Caco-2 (cell line): ENCODE results near the gene KANSL3. TPM values are rescaled to one million over a fixed set of nuclear protein-coding genes. Genes with fewer than 3 reads are reported as not detected.

Experiments
- BruUV-seq: library from RNA; stranded (reverse); fragments of 400-500 nt; replicated peaks from 2 replicates; lab custom pipeline; 2021; lab: Mats Ljungman, UMichigan
- CTCF ChIA-PET: fragments of 300-600 bp; sonication (Branson Sonifier 250); formaldehyde crosslinking; loops from one replicate; lab custom pipeline; 2022; ENCODE audit warnings: antibody characterized with exemption; lab: Charles Lee
- POLR2A ChIA-PET: fragments of 300-600 bp; sonication (Branson Sonifier 250); formaldehyde crosslinking; loops from one replicate; lab custom pipeline; 2022; ENCODE audit warnings: antibody characterized with exemption; lab: Charles Lee
- DNase-seq, 2 experiments: peaks; one replicate each; pipeline versions ENCODE4 v3.0.0 to v3.0.0-alpha.2; 2020 to 2022
- H3K27me3 ChIP-seq: replicated peaks from 2 replicates; pipeline ENCODE4 v1.6.0; 2011; ENCODE audit warnings: low read length; ENCODE audit not compliant: control insufficient read depth, insufficient read depth
- H3K36me3 ChIP-seq: 2 replicates; pipeline ENCODE4 v1.5.1; 2011; ENCODE audit warnings: low read length; ENCODE audit not compliant: control insufficient read depth, insufficient read depth
- H3K4me1 ChIP-seq: fragments of 250-450 bp; sonication (Bioruptor Pico); 2 replicates; pipeline ENCODE4 v1.5.1; 2020; ENCODE audit warnings: mild to moderate bottlenecking
- H3K4me3 ChIP-seq: 2 replicates; pipeline ENCODE4 v1.5.1; 2011; ENCODE audit warnings: low read depth, mild to moderate bottlenecking, control low read depth, low read length
- H3K9me3 ChIP-seq: fragments of 250-450 bp; sonication (Bioruptor Pico); 2 replicates; pipeline ENCODE4 v1.5.1; 2020; ENCODE audit warnings: mild to moderate bottlenecking, moderate library complexity
- H3K27ac Mint-ChIP-seq: one replicate; pipeline ENCODE4 v1.8.0; 2022; ENCODE audit warnings: mixed read lengths; ENCODE audit not compliant: unreplicated experiment
- H3K27me3 Mint-ChIP-seq: one replicate; pipeline ENCODE4 v1.8.0; 2022; ENCODE audit warnings: mixed read lengths; ENCODE audit not compliant: insufficient read depth, unreplicated experiment
- H3K36me3 Mint-ChIP-seq: one replicate; pipeline ENCODE4 v1.8.0; 2022; ENCODE audit warnings: mild to moderate bottlenecking, mixed read lengths; ENCODE audit not compliant: insufficient read depth, unreplicated experiment
- H3K4me1 Mint-ChIP-seq: one replicate; pipeline ENCODE4 v1.8.0; 2022; ENCODE audit warnings: low read depth, mixed read lengths; ENCODE audit not compliant: unreplicated experiment
- H3K4me3 Mint-ChIP-seq: one replicate; pipeline ENCODE4 v1.8.0; 2022; ENCODE audit warnings: mild to moderate bottlenecking, moderate library complexity, mixed read lengths; ENCODE audit not compliant: unreplicated experiment
- H3K9me3 Mint-ChIP-seq: one replicate; pipeline ENCODE4 v1.8.0; 2022; ENCODE audit warnings: mixed read lengths; ENCODE audit not compliant: unreplicated experiment
- intact Hi-C: fragments of 100-400 bp; cut with micrococcal nuclease; formaldehyde crosslinking; loops from one replicate; pipeline ENCODE4 v1.10.0; 2022; ENCODE audit not compliant: unreplicated experiment
- total RNA-seq: library from RNA; stranded (reverse); gene quantifications from 2 replicates; pipeline ENCODE4 v1.2.3, GENCODE V29; 2022
- TF ChIP-seq, protein P1 (sequence below), 2 experiments: fragments of 200-600 bp in 1 of 2; IDR thresholded peaks; 1 replicate in 1 of 2; 2 replicates in 1 of 2; pipeline versions ENCODE4 v1.5.1 to v1.8.0; 2011 to 2022; ENCODE audit warnings: antibody characterized with exemption in 1 of 2, control low read depth in 1 of 2, inconsistent platforms in 1 of 2, low read depth in 1 of 2, low read length in 1 of 2, mild to moderate bottlenecking in 1 of 2, moderate library complexity in 1 of 2; ENCODE audit not compliant: insufficient read depth in 1 of 2, severe bottlenecking in 1 of 2, unreplicated experiment in 1 of 2

KANSL3 gene
- total RNA-seq, 1 experiment from 2014 or later = 48.6 TPM

DNA sequence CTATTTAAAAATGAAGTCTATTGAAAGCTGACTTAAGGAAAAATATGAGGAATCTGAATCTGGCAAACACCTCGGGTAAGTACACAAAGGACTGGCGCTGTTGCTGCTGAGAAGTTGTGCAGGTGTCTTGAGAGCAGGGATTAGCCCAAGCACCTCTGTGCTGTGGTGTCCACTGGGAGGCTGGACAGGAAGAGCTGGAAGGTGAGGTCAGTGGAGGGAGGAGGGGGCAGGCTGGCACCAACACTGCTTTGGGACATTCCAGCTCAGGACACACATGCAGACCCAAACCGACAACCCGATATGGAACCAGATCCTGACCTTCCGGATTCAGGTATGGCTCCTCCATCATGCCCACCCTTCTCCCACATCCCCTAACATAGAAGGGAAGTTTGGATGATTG, 25.1 kb upstream of the KANSL3 start:
- H3K4me1 ChIP-seq = no peaks in the 10 kb centered on the region
- H3K9me3 ChIP-seq = peaks cover 3% of the 10 kb centered on the region; the same call in 1 of the 2 replicates
- no peaks in the 10 kb centered on the region for H3K27me3 ChIP-seq
- H3K4me3 Mint-ChIP-seq = no peak overlapping the region
- ChIA-PET POLR2A (no interaction called here), CTCF (no interaction called here)
- no peak overlapping the region for H3K27ac Mint-ChIP-seq
- no peaks in the 10 kb centered on the region for H3K36me3 Mint-ChIP-seq
- no TSS peak for BruUV-seq
- H3K36me3 ChIP-seq = no peaks in the 10 kb centered on the region
- no peaks in the 10 kb centered on the region for H3K9me3 Mint-ChIP-seq
- TF ChIP-seq, protein P1, sequence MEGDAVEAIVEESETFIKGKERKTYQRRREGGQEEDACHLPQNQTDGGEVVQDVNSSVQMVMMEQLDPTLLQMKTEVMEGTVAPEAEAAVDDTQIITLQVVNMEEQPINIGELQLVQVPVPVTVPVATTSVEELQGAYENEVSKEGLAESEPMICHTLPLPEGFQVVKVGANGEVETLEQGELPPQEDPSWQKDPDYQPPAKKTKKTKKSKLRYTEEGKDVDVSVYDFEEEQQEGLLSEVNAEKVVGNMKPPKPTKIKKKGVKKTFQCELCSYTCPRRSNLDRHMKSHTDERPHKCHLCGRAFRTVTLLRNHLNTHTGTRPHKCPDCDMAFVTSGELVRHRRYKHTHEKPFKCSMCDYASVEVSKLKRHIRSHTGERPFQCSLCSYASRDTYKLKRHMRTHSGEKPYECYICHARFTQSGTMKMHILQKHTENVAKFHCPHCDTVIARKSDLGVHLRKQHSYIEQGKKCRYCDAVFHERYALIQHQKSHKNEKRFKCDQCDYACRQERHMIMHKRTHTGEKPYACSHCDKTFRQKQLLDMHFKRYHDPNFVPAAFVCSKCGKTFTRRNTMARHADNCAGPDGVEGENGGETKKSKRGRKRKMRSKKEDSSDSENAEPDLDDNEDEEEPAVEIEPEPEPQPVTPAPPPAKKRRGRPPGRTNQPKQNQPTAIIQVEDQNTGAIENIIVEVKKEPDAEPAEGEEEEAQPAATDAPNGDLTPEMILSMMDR (IDR thresholded peaks at IDR 0.05; ENCODE audit: insufficient read depth in 1 of 2, low read depth in 1 of 2, low read length in 1 of 2, severe bottlenecking in 1 of 2, unreplicated experiment in 1 of 2) = no peak
- intact Hi-C loops = no loop called here
- no peak overlapping the region for H3K4me3 ChIP-seq
- peak in 1 of 2 experiments; percentile 15 for DNase-seq
- no peaks in the 10 kb centered on the region for H3K27me3 Mint-ChIP-seq
- H3K4me1 Mint-ChIP-seq = peaks cover 7% of the 10 kb centered on the region

DNA sequence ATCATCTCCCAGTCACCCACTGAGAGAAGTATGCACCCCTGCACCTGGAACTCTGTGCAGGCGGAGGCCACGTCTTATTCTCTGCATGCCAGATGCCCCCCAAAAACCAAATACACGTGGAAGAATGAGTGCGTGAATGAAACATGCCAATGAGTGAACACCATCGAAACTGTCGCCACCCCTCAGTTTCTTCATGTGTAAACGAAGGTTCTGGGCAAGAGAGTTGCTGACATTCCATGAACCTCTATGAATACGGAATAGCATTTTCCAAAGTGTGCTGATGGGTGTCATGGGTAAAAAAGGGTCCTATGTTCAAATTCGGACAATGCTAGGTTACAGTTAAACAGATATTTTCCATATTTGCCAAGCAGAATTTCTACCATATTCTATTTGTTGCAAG, 24.2 kb upstream of the KANSL3 start:
- CTCF ChIA-PET = no interaction called here

DNA sequence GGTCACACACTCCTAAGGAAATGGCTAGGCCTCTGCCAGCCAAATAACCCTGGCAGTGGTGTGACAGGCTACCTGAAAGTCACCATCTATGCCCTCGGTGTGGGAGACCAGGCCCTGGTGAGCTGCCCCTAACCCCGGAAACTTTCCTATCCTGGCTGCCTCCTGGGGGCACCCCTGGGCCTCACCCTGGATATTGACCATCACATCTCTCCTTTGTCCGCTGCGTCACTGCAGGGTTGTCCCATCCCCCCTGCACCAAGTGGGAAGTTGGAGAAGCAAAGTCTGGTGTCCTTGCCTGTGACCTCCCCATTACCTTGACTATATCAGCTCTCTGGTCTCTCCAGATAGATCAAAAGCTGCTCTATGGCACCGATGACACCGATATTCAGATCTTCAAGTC, 23.2 kb upstream of the KANSL3 start:
- intact Hi-C loops = no loop called here
- no peaks in the 10 kb centered on the region for H3K36me3 Mint-ChIP-seq
- Histone ChIP-seq H3K4me3 (no peak overlapping the region), H3K36me3 (no peaks in the 10 kb centered on the region), H3K9me3 (peaks cover 3% of the 10 kb centered on the region; the same call in 1 of the 2 replicates), H3K4me1 (no peaks in the 10 kb centered on the region), H3K27me3 (no peaks in the 10 kb centered on the region)
- DNase-seq = peak in 1 of 2 experiments; percentile 16
- no peaks in the 10 kb centered on the region for H3K27me3 Mint-ChIP-seq
- no peak overlapping the region for H3K4me3 Mint-ChIP-seq
- POLR2A ChIA-PET = no interaction called here
- peaks cover 7% of the 10 kb centered on the region for H3K4me1 Mint-ChIP-seq
- CTCF ChIA-PET = no interaction called here
- H3K9me3 Mint-ChIP-seq = no peaks in the 10 kb centered on the region
- H3K27ac Mint-ChIP-seq = no peak overlapping the region
- no TSS peak for BruUV-seq
- TF ChIP-seq, protein P1 (IDR thresholded peaks at IDR 0.05; ENCODE audit: insufficient read depth in 1 of 2, low read depth in 1 of 2, low read length in 1 of 2, severe bottlenecking in 1 of 2, unreplicated experiment in 1 of 2) = no peak

More for the DNA sequence above, 24.2 kb upstream of the KANSL3 start:
- Histone ChIP-seq H3K4me3 (no peak overlapping the region), H3K4me1 (no peaks in the 10 kb centered on the region), H3K27me3 (no peaks in the 10 kb centered on the region), H3K9me3 (peaks cover 3% of the 10 kb centered on the region; the same call in 1 of the 2 replicates), H3K36me3 (no peaks in the 10 kb centered on the region)
- intact Hi-C loops = no loop called here
- no peaks in the 10 kb centered on the region for H3K36me3 Mint-ChIP-seq
- no peak overlapping the region for H3K4me3 Mint-ChIP-seq
- BruUV-seq = no TSS peak
- H3K9me3 Mint-ChIP-seq = no peaks in the 10 kb centered on the region
- TF ChIP-seq, protein P1 (IDR thresholded peaks at IDR 0.05; ENCODE audit: insufficient read depth in 1 of 2, low read depth in 1 of 2, low read length in 1 of 2, severe bottlenecking in 1 of 2, unreplicated experiment in 1 of 2) = no peak
- H3K4me1 Mint-ChIP-seq = peaks cover 7% of the 10 kb centered on the region
- no peak overlapping the region for H3K27ac Mint-ChIP-seq
- no peaks in the 10 kb centered on the region for H3K27me3 Mint-ChIP-seq
- peak in 1 of 2 experiments; percentile 18 for DNase-seq
- POLR2A ChIA-PET = no interaction called here
